ENCODE measurements around the gene COL6A1.
"Not testable (repeated sequence)": the region's sequence is repeated elsewhere in the genome, so short reads cannot be mapped to it uniquely, and the experiment has no call there.

The COL6A1 gene

GRCh38 chr21:45965084-45965809 is 16.3 kb upstream of the COL6A1 start:
- in situ Hi-C loops (cut with MboI; ENCODE audit: low sequenced_read_pairs), result no loop called here

- in situ Hi-C loops (cut with MboI; ENCODE audit: low sequenced_read_pairs), result no loop called here
These were observed 14.7 kb upstream of the COL6A1 start for GRCh38 chr21:45966791-45967394.

GRCh38 chr21:45969921-45970673 is 11.5 kb upstream of the COL6A1 start:
- in situ Hi-C loops (cut with MboI; ENCODE audit: low sequenced_read_pairs), result no loop called here

GRCh38 chr21:45970674-45971615 is 10.6 kb upstream of the COL6A1 start:
- in situ Hi-C loops (cut with MboI; ENCODE audit: low sequenced_read_pairs), result no loop called here

DNA sequence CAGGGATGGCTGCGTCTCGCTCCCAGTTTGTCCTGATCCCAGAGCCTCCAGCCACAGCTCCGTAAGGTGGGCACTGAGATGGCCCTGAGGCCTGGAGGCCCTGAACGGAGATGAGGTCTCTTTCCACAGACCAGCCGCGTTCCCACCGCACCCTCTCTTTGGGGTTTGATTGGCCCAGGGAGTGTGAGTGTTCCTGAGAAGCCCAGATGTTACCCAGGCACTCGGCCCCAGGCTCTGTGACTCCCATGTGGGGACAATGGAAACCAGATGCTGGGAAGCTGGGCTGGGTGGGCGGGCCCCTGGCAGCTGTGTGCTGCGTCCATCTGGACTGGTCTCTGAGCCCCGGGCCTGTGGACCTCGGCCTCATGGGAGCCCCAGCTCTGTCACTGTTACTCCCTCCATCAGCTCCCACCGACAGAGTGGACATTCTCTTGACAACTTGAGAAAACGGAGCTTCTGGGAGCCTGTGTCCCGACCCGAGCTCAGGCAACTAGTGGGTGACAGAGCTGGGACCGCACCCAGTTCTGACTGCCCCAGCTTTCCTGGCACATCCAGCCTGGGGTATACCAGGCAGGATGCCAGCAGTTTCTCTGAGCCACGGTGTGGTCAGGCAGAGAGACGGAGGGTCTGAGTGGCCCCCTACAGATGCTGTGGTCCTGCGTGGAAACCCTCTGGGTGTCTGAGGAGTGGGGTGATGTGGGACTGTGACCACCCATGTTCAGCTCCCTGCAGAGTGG is 9.8 kb upstream of the COL6A1 start:
- in situ Hi-C loops (cut with MboI; ENCODE audit: low sequenced_read_pairs), result no loop called here

DNA sequence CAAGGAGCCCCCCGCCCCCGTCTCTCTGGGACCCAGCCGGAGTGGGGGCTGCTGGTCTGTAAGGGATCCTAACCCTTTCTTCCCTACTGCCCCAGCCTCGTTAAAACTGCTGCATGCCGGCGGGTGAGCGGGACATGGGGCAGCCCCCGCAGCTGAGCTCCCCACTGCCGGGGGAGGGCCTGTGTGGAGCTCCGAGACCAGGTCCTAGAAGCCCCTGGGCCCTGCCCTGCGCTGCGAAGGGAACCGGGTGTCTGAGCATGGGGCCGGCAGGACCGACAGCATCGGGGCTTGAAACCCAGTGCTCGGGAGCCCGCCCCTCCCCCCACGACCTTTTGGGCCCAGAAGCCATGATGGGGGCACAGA is 9.2 kb upstream of the COL6A1 start:
- in situ Hi-C loops (cut with MboI; ENCODE audit: low sequenced_read_pairs), result no loop called here

- in situ Hi-C loops (cut with MboI; ENCODE audit: low sequenced_read_pairs), result no loop called here
These were observed 8.7 kb upstream of the COL6A1 start for GRCh38 chr21:45972716-45973474.

DNA sequence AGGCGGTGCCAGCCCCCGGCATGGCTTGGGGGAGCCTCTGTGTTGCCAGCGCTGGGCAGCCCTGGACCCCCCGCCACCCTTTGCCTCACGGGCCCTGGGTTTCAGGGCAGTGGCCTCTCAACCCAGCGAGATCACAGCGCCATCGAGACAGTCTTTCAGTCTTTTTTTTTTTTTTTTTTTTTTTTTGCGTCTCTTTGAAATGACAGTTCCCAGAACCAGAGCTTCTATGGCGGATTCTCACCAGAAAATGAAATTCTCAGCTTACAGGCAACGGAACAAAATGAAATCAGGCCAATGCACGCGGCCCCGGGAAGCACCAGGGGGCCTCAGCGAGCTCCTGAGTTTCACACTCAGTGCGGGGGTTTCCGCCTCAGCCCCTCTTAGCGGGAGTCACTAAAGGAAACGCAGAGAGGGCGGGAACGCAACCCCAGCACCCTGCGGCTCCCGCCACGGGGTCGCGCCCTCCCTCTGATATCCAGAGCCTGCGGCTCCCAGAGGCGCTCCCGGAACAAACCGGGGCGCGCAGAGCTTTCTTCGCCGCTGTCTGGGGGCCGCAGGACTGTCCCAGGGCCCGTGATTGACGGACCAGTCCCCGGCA is 8.0 kb upstream of the COL6A1 start:
- in situ Hi-C loops (cut with MboI; ENCODE audit: low sequenced_read_pairs), result no loop called here

GRCh38 chr21:45974073-45975019 is 7.2 kb upstream of the COL6A1 start:
- in situ Hi-C loops (cut with MboI; ENCODE audit: low sequenced_read_pairs), result no loop called here

GRCh38 chr21:45975020-45975666 is 6.4 kb upstream of the COL6A1 start:
- in situ Hi-C loops (cut with MboI; ENCODE audit: low sequenced_read_pairs), result no loop called here

DNA sequence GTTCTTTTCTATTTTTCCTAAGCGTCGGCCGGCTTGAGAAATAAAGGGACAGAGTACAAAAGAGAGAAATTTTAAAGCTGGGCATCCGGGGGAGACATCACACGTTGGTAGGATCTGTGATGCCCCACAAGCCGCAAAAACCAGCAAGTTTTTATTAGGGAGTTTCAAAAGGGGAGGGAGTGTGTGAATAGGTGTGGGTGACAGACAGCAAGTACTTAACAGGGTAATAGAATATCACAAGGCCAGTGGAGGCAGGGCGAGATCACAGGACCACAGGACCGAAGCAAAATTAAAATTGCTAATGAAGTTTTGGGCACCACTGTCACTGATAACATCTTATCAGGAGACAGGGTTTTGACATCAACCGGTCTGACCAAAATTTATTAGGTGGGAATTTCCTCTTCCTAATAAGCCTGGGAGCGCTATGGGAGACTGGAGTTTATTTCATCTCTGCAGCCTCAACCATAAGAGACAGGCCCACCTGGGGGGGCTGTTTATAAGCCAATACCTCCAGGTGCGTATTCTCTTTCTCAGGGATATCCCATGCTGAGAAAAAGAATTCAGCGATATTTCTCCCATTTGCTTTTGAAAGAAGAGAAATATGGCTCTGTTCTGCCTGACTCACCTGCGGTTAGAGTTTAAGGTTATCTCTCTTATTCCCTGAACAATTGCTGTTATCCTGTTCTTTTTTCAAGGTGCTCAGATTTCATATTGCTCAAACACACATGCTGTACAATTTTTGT is 5.7 kb upstream of the COL6A1 start:
- in situ Hi-C loops (cut with MboI; ENCODE audit: low sequenced_read_pairs), result not testable (repeated sequence)

DNA sequence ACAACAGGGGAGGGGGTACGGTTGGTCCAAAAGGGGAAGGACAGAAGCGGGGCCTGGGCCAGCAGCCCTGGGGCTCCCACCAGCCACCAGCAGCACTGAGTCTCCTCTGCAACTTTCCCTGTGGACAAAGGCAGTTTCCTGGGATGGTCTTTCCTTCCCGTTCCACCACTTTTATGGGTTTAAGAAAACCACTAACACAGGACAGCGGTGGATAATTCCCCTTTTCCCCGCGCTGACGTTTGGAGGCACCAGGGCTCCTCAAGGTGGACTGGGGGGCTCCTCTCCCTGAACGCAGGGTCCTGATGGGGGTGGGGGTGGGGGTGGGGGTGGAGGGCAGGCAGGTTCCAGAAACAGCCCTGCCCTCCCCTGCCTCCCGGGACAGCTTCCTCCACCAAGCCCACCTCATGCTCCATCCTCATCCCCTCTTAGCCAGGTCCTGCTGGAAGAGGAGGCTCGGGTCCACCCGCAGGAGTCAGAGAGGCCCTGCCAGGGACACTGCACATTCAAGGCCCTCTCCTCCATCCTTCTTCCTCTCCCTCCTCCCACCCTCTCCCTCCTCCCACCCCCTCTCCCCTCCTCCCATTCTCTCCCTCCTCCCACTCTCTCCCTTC is 4.8 kb upstream of the COL6A1 start:
- in situ Hi-C loops (cut with MboI; ENCODE audit: low sequenced_read_pairs), result no loop called here

- in situ Hi-C loops (cut with MboI; ENCODE audit: low sequenced_read_pairs), result no loop called here
These were observed 4.2 kb upstream of the COL6A1 start for GRCh38 chr21:45977396-45977795.

GRCh38 chr21:45979141-45979631 is 2.4 kb upstream of the COL6A1 start:
- in situ Hi-C loops (cut with MboI; ENCODE audit: low sequenced_read_pairs), result no loop called here

GRCh38 chr21:45979651-45980050 is 1.9 kb upstream of the COL6A1 start:
- in situ Hi-C loops (cut with MboI; ENCODE audit: low sequenced_read_pairs), result no loop called here

GRCh38 chr21:45980271-45980670 is 1.3 kb upstream of the COL6A1 start:
- in situ Hi-C loops (cut with MboI; ENCODE audit: low sequenced_read_pairs), result no loop called here
